Brain microvascular endothelial cell (primary cell): ENCODE results near the gene NAT14.

Experiments used
- DNase-seq: peaks from one replicate; pipeline ENCODE4 v3.0.0-alpha.2; 2020
- H3K27ac ChIP-seq: fragments of 250-450 bp; sonication (Bioruptor Pico); 2 replicates; pipeline ENCODE4 v1.5.1; 2020; ENCODE audit warnings: mild to moderate bottlenecking, moderate library complexity
- H3K27me3 ChIP-seq: fragments of 250-450 bp; sonication (Bioruptor Pico); replicated peaks from 2 replicates; pipeline ENCODE4 v1.5.1; 2020; ENCODE audit warnings: mild to moderate bottlenecking
- H3K36me3 ChIP-seq: fragments of 250-450 bp; sonication (Bioruptor Pico); replicated peaks from 2 replicates; pipeline ENCODE4 v1.5.1; 2020; ENCODE audit warnings: mild to moderate bottlenecking
- H3K4me3 ChIP-seq: 2 replicates; pipeline ENCODE4 v1.5.1; 2011; ENCODE audit warnings: low read depth, mild to moderate bottlenecking, control low read depth, low read length, moderate library complexity
- in situ Hi-C: cut with HindIII; loops from 2 replicates; pipeline ENCODE4 v1.10.0; 2017; ENCODE audit warnings: low sequenced_read_pairs, low pct_ligation_motif_present
- TF ChIP-seq, protein P1 (sequence below): IDR thresholded peaks from 2 replicates; pipeline ENCODE4 v1.5.1; 2011; ENCODE audit warnings: low read depth, mild to moderate bottlenecking, moderate library complexity, low read length, control low read depth, inconsistent platforms; ENCODE audit errors: missing control alignments

The NAT14 gene

DNA sequence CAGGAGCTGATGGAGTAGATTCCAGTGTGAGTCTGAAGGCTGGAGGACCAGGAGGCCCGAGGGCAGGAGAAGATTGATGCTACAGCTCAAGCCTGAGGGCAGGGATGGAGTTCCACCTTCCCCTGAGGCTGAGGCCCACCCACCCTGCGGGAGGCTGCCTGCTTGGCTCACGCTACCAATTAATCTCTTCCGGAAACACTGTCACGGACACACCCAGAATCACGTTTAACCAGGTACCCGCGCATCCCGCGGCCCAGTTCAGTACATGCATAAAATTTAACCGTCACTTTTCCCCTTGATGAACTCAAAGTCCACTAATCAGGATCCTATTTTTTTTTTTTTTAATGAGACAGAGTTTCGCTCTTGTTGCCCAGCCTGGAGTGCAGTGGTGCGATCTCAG is 13.7 kb upstream of the NAT14 start:
- Histone ChIP-seq H3K27ac (no peak overlapping the region), H3K36me3 (no peaks in the 10 kb centered on the region), H3K27me3 (no peaks in the 10 kb centered on the region), H3K4me3 (no peak overlapping the region)
- TF ChIP-seq, protein P1, sequence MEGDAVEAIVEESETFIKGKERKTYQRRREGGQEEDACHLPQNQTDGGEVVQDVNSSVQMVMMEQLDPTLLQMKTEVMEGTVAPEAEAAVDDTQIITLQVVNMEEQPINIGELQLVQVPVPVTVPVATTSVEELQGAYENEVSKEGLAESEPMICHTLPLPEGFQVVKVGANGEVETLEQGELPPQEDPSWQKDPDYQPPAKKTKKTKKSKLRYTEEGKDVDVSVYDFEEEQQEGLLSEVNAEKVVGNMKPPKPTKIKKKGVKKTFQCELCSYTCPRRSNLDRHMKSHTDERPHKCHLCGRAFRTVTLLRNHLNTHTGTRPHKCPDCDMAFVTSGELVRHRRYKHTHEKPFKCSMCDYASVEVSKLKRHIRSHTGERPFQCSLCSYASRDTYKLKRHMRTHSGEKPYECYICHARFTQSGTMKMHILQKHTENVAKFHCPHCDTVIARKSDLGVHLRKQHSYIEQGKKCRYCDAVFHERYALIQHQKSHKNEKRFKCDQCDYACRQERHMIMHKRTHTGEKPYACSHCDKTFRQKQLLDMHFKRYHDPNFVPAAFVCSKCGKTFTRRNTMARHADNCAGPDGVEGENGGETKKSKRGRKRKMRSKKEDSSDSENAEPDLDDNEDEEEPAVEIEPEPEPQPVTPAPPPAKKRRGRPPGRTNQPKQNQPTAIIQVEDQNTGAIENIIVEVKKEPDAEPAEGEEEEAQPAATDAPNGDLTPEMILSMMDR, result no peak
- in situ Hi-C loops, result no loop called here
- DNase-seq, result no peak

DNA sequence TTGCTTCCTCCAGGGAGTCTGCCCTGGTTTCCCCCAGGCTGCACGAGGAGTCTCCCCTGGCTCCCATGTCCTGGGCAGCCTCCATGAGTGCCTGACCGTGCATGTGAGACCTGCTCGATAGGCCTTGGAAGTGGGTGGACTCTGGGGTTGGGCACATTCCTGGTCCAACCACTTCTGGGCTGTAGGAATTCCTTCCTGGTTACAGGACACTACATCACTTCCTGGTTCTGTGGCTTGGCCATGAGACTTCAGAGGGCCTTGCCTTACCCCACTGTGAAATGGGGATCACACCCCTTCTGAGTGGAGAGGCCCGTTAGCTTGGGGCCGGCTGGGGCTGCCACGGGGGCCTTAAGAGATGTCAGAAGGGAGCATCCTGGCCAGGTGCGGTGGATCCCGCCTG is 12.5 kb upstream of the NAT14 start:
- H3K27ac ChIP-seq, result no peak overlapping the region
- no peak overlapping the region for H3K4me3 ChIP-seq
- H3K36me3 ChIP-seq, result no peaks in the 10 kb centered on the region
- in situ Hi-C loops, result no loop called here
- no peaks in the 10 kb centered on the region for H3K27me3 ChIP-seq
- peak; percentile 68 for DNase-seq
- TF ChIP-seq, protein P1, result no peak

DNA sequence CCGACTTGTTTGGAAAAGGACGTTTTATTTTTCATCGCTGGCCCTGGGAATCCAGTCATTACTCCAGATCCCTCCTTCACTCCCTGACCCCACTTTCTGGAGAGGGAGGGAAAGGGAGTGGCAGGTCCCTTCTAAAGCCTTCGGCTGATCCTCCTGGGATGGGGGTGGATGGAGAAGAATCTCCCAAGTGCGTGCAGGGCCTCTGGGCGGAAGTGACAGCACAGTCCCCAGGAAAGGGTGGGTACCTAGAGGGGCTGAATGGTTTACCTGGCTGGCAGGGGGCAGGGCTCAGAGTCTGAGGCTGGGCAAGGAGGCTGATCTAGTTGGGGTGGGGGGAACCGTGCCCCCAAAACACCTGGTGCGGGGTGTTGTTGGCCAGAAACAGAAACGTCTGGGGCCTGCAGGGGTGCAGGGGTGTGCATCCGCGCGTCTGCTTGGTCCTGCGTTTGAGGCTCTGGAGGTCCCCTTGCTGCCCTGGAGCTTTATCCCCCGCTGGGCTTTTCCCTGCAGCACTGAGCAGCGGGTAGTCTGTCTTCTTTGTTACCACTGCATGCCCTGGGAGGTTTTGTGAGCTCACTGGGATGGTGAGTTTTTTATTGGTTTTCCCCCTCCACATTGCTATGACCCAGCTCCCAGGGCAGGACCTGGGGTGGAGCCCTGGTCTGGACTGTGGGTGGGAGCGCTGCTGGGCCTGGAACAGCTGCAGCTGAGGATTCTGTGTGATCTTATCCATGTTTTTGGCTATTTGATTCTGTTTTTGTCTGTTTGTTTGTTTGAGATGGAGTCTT is 11.6 kb upstream of the NAT14 start:
- in situ Hi-C loops, result no loop called here
- H3K27ac ChIP-seq, result no peak overlapping the region
- H3K27me3 ChIP-seq, result no peaks in the 10 kb centered on the region
- TF ChIP-seq, protein P1, result no peak
- H3K4me3 ChIP-seq, result no peak overlapping the region
- no peaks in the 10 kb centered on the region for H3K36me3 ChIP-seq
- DNase-seq, result no peak

DNA sequence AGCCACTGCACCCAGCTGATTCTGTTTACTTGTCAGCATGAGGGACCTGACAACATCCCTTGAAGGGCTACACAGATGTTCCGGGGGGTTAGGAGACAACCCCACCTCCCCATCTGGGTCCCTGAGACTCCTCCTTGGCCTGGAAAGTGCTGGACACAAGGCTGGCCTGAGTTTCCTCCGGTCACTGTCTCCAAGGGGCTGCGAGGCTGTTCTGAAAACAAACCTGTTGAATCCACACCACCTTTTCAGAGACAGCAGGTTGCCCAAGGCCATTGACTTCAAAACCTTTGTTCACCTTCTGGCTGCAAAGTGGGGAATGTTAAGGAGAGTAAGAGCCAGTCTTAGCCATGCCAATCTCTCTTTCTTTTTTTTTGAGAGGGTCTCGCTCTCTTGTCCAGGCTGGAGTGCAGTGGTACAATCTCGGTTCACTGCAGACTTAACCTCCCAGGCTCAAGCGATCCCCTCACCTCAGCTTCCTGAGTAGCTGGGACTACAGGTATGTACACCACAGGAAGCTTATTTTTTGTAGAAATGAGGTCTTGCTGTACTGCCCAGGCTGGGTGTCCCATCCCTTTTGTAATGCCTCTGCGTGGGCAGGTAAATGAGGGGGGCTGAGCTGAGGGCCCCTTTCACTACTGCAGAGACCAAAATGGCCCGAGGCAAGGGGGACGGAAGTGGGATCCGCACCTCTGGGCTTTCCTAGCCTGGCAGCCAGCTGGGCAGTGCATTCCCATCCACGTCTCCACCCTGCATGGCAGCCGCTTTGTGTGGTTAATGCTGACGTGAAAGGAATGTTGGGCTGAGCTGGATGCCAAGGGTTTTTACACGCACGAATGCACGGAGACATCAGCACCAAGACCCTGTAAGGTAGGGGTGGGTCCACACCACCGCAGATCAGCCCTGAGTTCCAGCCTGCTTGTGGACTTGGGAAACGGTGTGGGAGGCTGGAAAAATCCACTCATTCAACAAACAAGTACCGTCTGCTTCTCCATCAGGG is 10.4 kb upstream of the NAT14 start:
- Histone ChIP-seq H3K27ac (no peak overlapping the region), H3K36me3 (no peaks in the 10 kb centered on the region), H3K4me3 (no peak overlapping the region), H3K27me3 (no peaks in the 10 kb centered on the region)
- in situ Hi-C loops, result no loop called here
- TF ChIP-seq, protein P1, result no peak
- DNase-seq, result no peak

DNA sequence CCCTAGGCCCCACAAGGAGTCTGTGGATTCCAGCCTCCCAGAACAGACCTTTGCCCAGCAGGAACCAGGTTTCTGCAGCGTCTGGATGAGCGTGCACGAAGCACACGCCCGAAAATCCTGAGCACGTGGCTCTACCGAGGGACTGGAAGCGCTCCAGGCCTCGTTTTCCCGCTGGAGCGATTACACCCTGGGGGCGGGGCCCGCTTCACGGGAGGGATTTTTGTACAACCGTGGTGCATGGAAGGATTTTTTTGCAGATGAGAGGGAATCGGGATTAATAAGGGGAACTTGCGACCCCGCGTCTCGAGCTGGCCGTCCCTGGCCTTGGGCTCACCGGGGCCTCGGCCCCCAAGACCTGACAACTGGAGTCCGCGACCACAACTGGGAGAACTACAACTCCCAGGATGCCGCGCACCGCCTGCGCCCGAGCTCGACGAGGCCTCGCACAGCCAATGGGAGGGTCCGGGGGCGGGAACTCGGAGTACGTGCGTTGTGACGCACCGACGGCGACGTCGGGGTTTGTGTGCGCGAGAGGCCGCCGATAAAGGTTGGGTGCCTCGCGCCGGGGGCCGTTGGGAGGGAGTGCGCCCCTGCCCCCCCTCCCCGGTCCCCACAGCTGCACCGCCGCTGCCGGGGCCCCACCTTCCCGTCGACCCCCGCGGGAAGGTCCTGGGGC is 8.8 kb upstream of the NAT14 start, which contains the start of gene ZNF628:
Gene ZNF628 (plus strand): TSS at position 518 of the 676 bp plus-strand sequence. CDS start 3,294 bp downstream, outside the sequence.
- in situ Hi-C loops, result no loop called here
- peak; percentile 97 for DNase-seq
- TF ChIP-seq, protein P1, result no peak

More for the DNA sequence above, 8.8 kb upstream of the NAT14 start, which contains the start of gene ZNF628:
- H3K36me3 ChIP-seq, result no peaks in the 10 kb centered on the region
- peak within 1 kb of the TSS; percentile 70 for H3K27ac ChIP-seq
- H3K4me3 ChIP-seq, result peak within 1 kb of the TSS; percentile 67
- no peaks in the 10 kb centered on the region for H3K27me3 ChIP-seq
